ENCODE data around the gene EYA2.

EYA2 gene

GRCh38 chr20:47198996-47199552 lies 304.4 kb downstream of the EYA2 start:
- TF ChIP-seq TOX (CRISPR knock-in tag; IDR thresholded peaks at IDR 0.05; ENCODE audit: borderline replicate concordance) (no peak), ZC3H10 (CRISPR knock-in tag; IDR thresholded peaks at IDR 0.05) (no peak), SNAI2 (CRISPR knock-in tag; IDR thresholded peaks at IDR 0.05) (no peak), ZNF8 (CRISPR knock-in tag; IDR thresholded peaks at IDR 0.05) (no peak), ZNF70 (CRISPR knock-in tag; IDR thresholded peaks at IDR 0.05) (no peak), ZNF565 (CRISPR knock-in tag; conservative IDR thresholded peaks at IDR 0.05; ENCODE audit: low read depth) (no peak), ZFP3 (CRISPR knock-in tag; IDR thresholded peaks at IDR 0.05) (no peak), OSR1 (CRISPR knock-in tag; IDR thresholded peaks at IDR 0.05) (no peak), PPARA (CRISPR knock-in tag; IDR thresholded peaks at IDR 0.05; ENCODE audit: borderline replicate concordance) (no peak), TCF4 (CRISPR knock-in tag; IDR thresholded peaks at IDR 0.05; ENCODE audit: borderline replicate concordance) (no peak), CSRNP3 (CRISPR knock-in tag; IDR thresholded peaks at IDR 0.05) (no peak)
- ATAC-seq, result no peak

GRCh38 chr20:47201074-47201730 lies 306.6 kb downstream of the EYA2 start:
- ATAC-seq, result no peak
- TF ChIP-seq ZFP30 (CRISPR knock-in tag; IDR thresholded peaks at IDR 0.05), result no peak
- TF ChIP-seq TOX (CRISPR knock-in tag; IDR thresholded peaks at IDR 0.05; ENCODE audit: borderline replicate concordance), result no peak
- no peak for TF ChIP-seq ESRRG (CRISPR knock-in tag; IDR thresholded peaks at IDR 0.05)
- TF ChIP-seq SNAI2 (CRISPR knock-in tag; IDR thresholded peaks at IDR 0.05), result no peak
- no peak for TF ChIP-seq CREB5 (CRISPR knock-in tag; IDR thresholded peaks at IDR 0.05; ENCODE audit: low read depth)
- no peak for TF ChIP-seq ISL1 (CRISPR knock-in tag; IDR thresholded peaks at IDR 0.05)
- TF ChIP-seq TCF4 (CRISPR knock-in tag; IDR thresholded peaks at IDR 0.05; ENCODE audit: borderline replicate concordance), result no peak
- TF ChIP-seq TSHZ2 (CRISPR knock-in tag; IDR thresholded peaks at IDR 0.05), result no peak
- no peak for TF ChIP-seq POU6F1 (CRISPR knock-in tag; IDR thresholded peaks at IDR 0.05; ENCODE audit: borderline replicate concordance, low read depth)
- TF ChIP-seq PPARA (CRISPR knock-in tag; IDR thresholded peaks at IDR 0.05; ENCODE audit: borderline replicate concordance), result no peak
- no peak for TF ChIP-seq ZNF565 (CRISPR knock-in tag; conservative IDR thresholded peaks at IDR 0.05; ENCODE audit: low read depth)
- TF ChIP-seq RARB (CRISPR knock-in tag; IDR thresholded peaks at IDR 0.05), result no peak
- no peak for TF ChIP-seq PATZ1 (CRISPR knock-in tag; IDR thresholded peaks at IDR 0.05; ENCODE audit: borderline replicate concordance)
- TF ChIP-seq ZFP3 (CRISPR knock-in tag; IDR thresholded peaks at IDR 0.05), result no peak
- no peak for TF ChIP-seq CSDC2 (CRISPR knock-in tag; IDR thresholded peaks at IDR 0.05)
- TF ChIP-seq OSR1 (CRISPR knock-in tag; IDR thresholded peaks at IDR 0.05), result no peak
- no peak for TF ChIP-seq GLIS3 (CRISPR knock-in tag; IDR thresholded peaks at IDR 0.05)
- TF ChIP-seq BACH2 (CRISPR knock-in tag; IDR thresholded peaks at IDR 0.05; ENCODE audit: borderline replicate concordance), result no peak
- TF ChIP-seq ARNTL (CRISPR knock-in tag; IDR thresholded peaks at IDR 0.05; ENCODE audit: borderline replicate concordance, low read depth), result no peak

Data from SK-N-SH treated with all-trans-retinoic acid at 6 μM for 48 hours (cell line).